Peyer's patch (tissue), 4 donors: ENCODE data around the gene PTPN13. TPM values are rescaled to one million over a fixed set of nuclear protein-coding genes. Genes with fewer than 3 reads are reported as not detected.

Experiments used
- DNase-seq, 3 donors: peaks; one replicate each; pipeline ENCODE4 v3.0.0-alpha.2; 2017 to 2019
- H3K27ac ChIP-seq, 4 donors: fragments of 200-600 bp; sonication (generic); one replicate each; pipeline ENCODE4 v1.5.1; 2016 to 2019
- H3K27me3 ChIP-seq, 2 donors: fragments of 200-600 bp; sonication (generic); one replicate each; pipeline ENCODE4 v1.5.1; 2019
- H3K36me3 ChIP-seq, 3 donors: fragments of 200-600 bp; sonication (generic); one replicate each; pipeline ENCODE4 v1.5.1; 2016 to 2019
- H3K4me1 ChIP-seq, 4 donors: fragments of 200-600 bp; sonication (generic); one replicate each; pipeline ENCODE4 v1.5.1; 2016 to 2019
- H3K4me3 ChIP-seq, 4 donors: fragments of 200-600 bp; sonication (generic); 1 replicate in 3 of 4; 2 replicates in 1 of 4; pipeline ENCODE4 v1.5.1; 2016 to 2019; ENCODE audit warnings: mild to moderate bottlenecking in 1 of 4
- H3K9me3 ChIP-seq, 4 donors: fragments of 200-600 bp; sonication (generic); one replicate each; pipeline ENCODE4 v1.5.1; 2016 to 2019; ENCODE audit warnings: mild to moderate bottlenecking in 1 of 4
- CTCF ChIP-seq, 6 experiments: fragments of 450-650 bp in 4 of 6; fragments of 200-600 bp in 2 of 6; sonication (generic) in 1 of 6; IDR thresholded peaks; one replicate each; pipeline ENCODE4 v1.5.1; 2017 to 2019; ENCODE audit warnings: antibody characterized with exemption in 6 of 6, mild to moderate bottlenecking in 3 of 6, moderate library complexity in 1 of 6
- POLR2A ChIP-seq, 2 donors: fragments of 450-650 bp; IDR thresholded peaks; one replicate each; pipeline ENCODE4 v1.5.1; 2017; ENCODE audit warnings: antibody characterized with exemption in 2 of 2, mild to moderate bottlenecking in 2 of 2, moderate library complexity in 2 of 2
- total RNA-seq, 4 donors: library from RNA; depleted of rRNA; stranded (reverse); fragments of >200 nt; gene quantifications; one replicate each; pipeline ENCODE4 v1.1.0, GENCODE V29; 2016

Gene PTPN13
- total RNA-seq, 4 donors from 2014 or later = 2.9 to 14.9 (median 8.3) TPM

- no peak overlapping the region for H3K27ac ChIP-seq
- H3K27me3 ChIP-seq = no peaks in the 10 kb centered on the region
- no peak overlapping the region for H3K4me3 ChIP-seq
- H3K9me3 ChIP-seq = no peaks in the 10 kb centered on the region
- DNase-seq = no peak
- H3K4me1 ChIP-seq = no peaks in the 10 kb centered on the region
- no peak for TF ChIP-seq CTCF (IDR thresholded peaks at IDR 0.05)
- no peaks in the 10 kb centered on the region for H3K36me3 ChIP-seq
These were observed 216.7 kb downstream of the PTPN13 start for GRCh38 chr4:86810847-86811246.

DNA sequence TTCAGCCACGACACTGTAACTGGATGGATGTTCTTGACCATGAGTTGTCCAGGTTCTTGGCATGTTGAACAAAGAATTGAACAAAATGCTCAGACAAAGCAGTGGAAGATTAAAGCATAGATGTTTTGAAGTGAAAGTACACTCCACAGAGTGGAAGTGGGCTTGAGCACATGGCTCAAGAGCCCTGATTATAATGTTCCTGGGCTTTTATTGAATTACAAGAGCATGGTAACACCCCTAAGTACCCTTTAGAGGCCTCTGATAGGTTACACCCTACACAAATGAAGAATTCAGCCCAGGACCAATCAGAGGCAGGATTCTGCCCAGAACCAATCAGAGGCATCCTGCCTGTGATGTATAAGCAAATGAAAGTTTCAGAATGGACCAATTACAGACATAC is 221.5 kb downstream of the PTPN13 start:
- Histone ChIP-seq H3K27me3 (no peaks in the 10 kb centered on the region), H3K9me3 (no peaks in the 10 kb centered on the region), H3K27ac (no peak overlapping the region), H3K4me3 (no peak overlapping the region), H3K4me1 (no peaks in the 10 kb centered on the region), H3K36me3 (no peaks in the 10 kb centered on the region)
- TF ChIP-seq POLR2A (IDR thresholded peaks at IDR 0.05) (no peak), CTCF (IDR thresholded peaks at IDR 0.05) (no peak)
- DNase-seq = no peak

DNA sequence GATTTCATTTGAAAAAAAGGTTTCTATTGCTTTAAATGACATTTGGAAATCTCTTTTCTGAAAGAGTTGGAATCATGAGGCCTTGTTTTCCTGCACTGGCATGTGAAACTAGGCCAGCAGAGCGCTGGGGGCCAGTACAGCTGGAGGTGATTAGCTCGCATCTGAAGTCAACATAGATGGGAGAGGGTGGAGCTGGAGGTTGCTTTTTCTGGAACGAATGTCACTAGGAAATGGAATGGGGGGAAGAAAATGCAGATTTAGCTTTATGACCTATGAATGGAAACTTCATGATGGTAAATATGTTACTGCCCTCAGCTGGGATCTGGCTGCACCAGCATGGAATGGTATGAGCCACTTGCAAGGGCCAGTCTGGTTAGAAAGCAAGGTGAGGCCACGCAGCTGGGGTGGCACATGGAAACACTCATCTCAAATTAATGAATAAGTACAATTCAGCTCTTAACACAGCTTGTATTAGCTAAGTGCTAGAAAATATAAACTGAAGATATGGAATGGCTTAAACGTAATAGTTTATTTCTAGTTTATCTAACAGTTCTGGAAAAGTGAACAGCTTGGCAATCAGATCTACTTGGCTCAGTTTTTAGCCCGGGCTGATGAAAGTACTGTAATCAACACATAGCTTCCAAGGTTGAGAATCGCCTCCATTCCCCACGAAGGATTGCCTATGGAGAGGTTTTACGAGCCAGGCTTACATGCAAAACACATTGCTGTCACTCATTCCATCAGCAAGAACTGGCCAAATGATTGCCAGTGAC is 222.6 kb downstream of the PTPN13 start:
- Histone ChIP-seq H3K27ac (no peak overlapping the region), H3K4me3 (no peak overlapping the region), H3K27me3 (no peaks in the 10 kb centered on the region), H3K4me1 (no peaks in the 10 kb centered on the region), H3K9me3 (no peaks in the 10 kb centered on the region), H3K36me3 (no peaks in the 10 kb centered on the region)
- no peak for TF ChIP-seq POLR2A (IDR thresholded peaks at IDR 0.05)
- DNase-seq = no peak

DNA sequence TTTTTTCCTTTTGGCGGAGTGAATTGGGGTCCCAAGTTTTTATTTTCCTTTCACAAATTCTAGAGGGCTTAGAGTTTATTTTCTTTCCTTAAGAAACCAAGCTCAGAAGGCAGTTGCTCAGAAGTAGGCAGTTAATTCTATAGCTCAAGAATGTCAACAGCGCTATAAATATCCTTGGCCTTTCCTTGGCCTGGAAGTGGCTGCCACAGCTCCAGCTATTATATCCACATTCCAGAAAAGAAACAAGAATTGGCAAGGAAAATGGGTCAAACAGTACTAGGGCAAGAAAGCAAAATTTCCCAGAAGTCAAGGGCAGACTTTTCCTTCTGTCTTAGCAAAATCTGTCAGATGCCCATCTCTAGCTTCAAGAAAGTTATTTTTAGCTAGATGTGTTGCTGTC is 224.1 kb downstream of the PTPN13 start:
- Histone ChIP-seq H3K9me3 (no peaks in the 10 kb centered on the region), H3K36me3 (no peaks in the 10 kb centered on the region), H3K4me1 (no peaks in the 10 kb centered on the region), H3K27me3 (no peaks in the 10 kb centered on the region), H3K4me3 (no peak overlapping the region), H3K27ac (no peak overlapping the region)
- DNase-seq = no peak
- no peak for TF ChIP-seq CTCF (IDR thresholded peaks at IDR 0.05)
- no peak for TF ChIP-seq POLR2A (IDR thresholded peaks at IDR 0.05)

DNA sequence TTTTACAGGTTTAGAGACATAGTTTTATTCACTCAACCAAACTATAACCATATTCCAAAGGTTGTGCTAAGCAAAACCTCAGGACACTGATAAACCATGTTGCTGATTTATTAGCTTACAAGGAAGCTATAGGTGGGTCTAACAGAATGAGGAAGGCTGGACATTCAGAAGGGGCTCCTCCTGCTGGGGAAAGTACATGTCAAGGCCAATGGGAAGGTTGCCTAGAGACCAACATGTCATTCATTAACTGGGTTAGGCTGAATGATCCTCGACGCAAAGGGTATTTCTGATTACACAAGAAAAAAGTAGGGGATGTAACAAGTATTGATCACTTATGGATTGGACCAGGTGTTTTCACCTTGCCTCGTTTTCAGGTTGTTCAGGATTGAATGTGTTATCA is 224.7 kb downstream of the PTPN13 start:
- Histone ChIP-seq H3K27ac (no peak overlapping the region), H3K4me3 (no peak overlapping the region), H3K36me3 (no peaks in the 10 kb centered on the region), H3K27me3 (no peaks in the 10 kb centered on the region), H3K9me3 (no peaks in the 10 kb centered on the region), H3K4me1 (no peaks in the 10 kb centered on the region)
- TF ChIP-seq POLR2A (IDR thresholded peaks at IDR 0.05) = no peak
- TF ChIP-seq CTCF (IDR thresholded peaks at IDR 0.05) = no peak
- DNase-seq = no peak

- no peaks in the 10 kb centered on the region for H3K27me3 ChIP-seq
- no peaks in the 10 kb centered on the region for H3K9me3 ChIP-seq
- DNase-seq = no peak
- no peak overlapping the region for H3K27ac ChIP-seq
- H3K4me3 ChIP-seq = no peak overlapping the region
- H3K4me1 ChIP-seq = no peaks in the 10 kb centered on the region
- TF ChIP-seq CTCF (IDR thresholded peaks at IDR 0.05) (no peak), POLR2A (IDR thresholded peaks at IDR 0.05) (no peak)
- H3K36me3 ChIP-seq = no peaks in the 10 kb centered on the region
These were observed 225.4 kb downstream of the PTPN13 start for GRCh38 chr4:86819561-86819960.
